SK-N-SH (cell line): ENCODE data around the gene MUC5AC.

ENCODE experiments used
- GABPA ChIP-seq: IDR thresholded peaks from 2 replicates; pipeline ENCODE4 v1.4.0; 2012; ENCODE audit warnings: low read depth, mild to moderate bottlenecking
- RAD21 ChIP-seq: IDR thresholded peaks from 2 replicates; pipeline ENCODE4 v1.6.1; 2012; ENCODE audit warnings: mild to moderate bottlenecking, low read length
- TF ChIP-seq, protein P1 (sequence below): IDR thresholded peaks from 2 replicates; pipeline ENCODE4 v1.4.0; 2012; ENCODE audit warnings: low read depth
- TF ChIP-seq, protein P2 (sequence below): IDR thresholded peaks from 2 replicates; pipeline ENCODE4 v1.4.0; 2012; ENCODE audit warnings: low read depth, borderline replicate concordance
- TF ChIP-seq, protein P3 (sequence below): fragments of 150-350 bp; IDR thresholded peaks from 2 replicates; pipeline ENCODE4 v1.6.1; 2017; ENCODE audit warnings: antibody characterized with exemption, low read length, low read depth, borderline replicate concordance
- TF ChIP-seq, protein P4 (sequence below): fragments of 200-600 bp; sonication (generic); IDR thresholded peaks from 2 replicates; pipeline ENCODE4 v1.6.1; 2017; ENCODE audit warnings: antibody characterized with exemption, mild to moderate bottlenecking, moderate library complexity
- TF ChIP-seq, protein P5 (sequence below): IDR thresholded peaks from 2 replicates; pipeline ENCODE4 v1.4.0; 2012; ENCODE audit warnings: low read depth, borderline replicate concordance

DNA sequence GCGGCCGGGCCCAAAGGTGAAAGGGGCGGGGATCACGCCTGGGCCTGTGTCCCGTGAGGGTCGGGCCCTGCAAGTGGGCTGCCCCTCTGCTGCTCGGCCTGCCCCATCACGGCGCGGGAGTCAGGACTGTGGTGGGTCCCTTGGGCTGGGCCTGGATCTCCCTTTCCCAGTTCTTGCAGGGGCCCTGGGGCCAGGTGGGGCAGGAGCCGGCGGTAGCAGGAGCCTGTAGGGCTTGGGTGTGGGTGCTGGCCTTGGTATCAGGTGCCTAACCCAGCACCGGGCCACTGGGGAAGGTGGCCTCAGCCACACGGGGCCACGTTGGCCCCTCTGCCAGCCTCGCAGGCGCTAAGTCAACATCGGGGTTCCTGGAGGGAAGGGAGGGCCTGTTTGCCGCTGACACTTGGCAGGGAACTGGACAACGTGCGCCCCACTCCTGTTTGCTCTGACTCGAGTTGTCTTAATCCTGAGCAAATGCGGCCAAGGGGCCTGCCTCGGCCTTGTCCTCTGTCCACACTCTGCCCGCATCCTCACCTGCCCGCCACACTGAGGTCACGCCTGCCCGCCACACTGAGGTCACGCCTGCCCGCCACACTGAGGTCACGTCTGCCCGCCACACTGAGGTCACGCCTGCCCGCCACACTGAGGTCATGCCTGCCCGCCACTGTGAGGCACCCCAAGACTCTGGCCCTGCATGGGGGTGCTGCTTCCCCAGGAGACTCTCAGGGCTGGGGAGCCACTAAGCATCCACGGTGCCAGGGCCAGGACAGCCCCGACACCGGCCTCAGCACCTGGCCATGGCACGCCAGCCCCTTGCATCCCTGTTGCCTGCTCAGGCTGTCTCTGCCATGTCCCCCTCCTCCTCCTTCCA is 50.9 kb downstream of the MUC5AC start:
- TF ChIP-seq, protein P1, sequence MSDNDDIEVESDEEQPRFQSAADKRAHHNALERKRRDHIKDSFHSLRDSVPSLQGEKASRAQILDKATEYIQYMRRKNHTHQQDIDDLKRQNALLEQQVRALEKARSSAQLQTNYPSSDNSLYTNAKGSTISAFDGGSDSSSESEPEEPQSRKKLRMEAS: no peak
- TF ChIP-seq, protein P2, sequence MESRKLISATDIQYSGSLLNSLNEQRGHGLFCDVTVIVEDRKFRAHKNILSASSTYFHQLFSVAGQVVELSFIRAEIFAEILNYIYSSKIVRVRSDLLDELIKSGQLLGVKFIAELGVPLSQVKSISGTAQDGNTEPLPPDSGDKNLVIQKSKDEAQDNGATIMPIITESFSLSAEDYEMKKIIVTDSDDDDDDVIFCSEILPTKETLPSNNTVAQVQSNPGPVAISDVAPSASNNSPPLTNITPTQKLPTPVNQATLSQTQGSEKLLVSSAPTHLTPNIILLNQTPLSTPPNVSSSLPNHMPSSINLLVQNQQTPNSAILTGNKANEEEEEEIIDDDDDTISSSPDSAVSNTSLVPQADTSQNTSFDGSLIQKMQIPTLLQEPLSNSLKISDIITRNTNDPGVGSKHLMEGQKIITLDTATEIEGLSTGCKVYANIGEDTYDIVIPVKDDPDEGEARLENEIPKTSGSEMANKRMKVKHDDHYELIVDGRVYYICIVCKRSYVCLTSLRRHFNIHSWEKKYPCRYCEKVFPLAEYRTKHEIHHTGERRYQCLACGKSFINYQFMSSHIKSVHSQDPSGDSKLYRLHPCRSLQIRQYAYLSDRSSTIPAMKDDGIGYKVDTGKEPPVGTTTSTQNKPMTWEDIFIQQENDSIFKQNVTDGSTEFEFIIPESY: no peak
- TF ChIP-seq, protein P3, sequence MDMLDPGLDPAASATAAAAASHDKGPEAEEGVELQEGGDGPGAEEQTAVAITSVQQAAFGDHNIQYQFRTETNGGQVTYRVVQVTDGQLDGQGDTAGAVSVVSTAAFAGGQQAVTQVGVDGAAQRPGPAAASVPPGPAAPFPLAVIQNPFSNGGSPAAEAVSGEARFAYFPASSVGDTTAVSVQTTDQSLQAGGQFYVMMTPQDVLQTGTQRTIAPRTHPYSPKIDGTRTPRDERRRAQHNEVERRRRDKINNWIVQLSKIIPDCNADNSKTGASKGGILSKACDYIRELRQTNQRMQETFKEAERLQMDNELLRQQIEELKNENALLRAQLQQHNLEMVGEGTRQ: no peak
- no peak for TF ChIP-seq RAD21
- TF ChIP-seq, protein P4, sequence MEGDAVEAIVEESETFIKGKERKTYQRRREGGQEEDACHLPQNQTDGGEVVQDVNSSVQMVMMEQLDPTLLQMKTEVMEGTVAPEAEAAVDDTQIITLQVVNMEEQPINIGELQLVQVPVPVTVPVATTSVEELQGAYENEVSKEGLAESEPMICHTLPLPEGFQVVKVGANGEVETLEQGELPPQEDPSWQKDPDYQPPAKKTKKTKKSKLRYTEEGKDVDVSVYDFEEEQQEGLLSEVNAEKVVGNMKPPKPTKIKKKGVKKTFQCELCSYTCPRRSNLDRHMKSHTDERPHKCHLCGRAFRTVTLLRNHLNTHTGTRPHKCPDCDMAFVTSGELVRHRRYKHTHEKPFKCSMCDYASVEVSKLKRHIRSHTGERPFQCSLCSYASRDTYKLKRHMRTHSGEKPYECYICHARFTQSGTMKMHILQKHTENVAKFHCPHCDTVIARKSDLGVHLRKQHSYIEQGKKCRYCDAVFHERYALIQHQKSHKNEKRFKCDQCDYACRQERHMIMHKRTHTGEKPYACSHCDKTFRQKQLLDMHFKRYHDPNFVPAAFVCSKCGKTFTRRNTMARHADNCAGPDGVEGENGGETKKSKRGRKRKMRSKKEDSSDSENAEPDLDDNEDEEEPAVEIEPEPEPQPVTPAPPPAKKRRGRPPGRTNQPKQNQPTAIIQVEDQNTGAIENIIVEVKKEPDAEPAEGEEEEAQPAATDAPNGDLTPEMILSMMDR: no peak
- TF ChIP-seq, protein P5, sequence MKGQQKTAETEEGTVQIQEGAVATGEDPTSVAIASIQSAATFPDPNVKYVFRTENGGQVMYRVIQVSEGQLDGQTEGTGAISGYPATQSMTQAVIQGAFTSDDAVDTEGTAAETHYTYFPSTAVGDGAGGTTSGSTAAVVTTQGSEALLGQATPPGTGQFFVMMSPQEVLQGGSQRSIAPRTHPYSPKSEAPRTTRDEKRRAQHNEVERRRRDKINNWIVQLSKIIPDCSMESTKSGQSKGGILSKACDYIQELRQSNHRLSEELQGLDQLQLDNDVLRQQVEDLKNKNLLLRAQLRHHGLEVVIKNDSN: no peak
- TF ChIP-seq GABPA: no peak
